ENCODE results near the gene JAK1.
"Not testable (repeated sequence)": the region's sequence is repeated elsewhere in the genome, so short reads cannot be mapped to it uniquely, and the experiment has no call there.

JAK1 gene

GRCh38 chr1:64948905-64949833 lies 17.2 kb downstream of the JAK1 start:
- no peak for DNase-seq (ENCODE audit: low read depth)

- no peak for DNase-seq (ENCODE audit: low read depth)
Observed at GRCh38 chr1:64948216-64948615, 18.1 kb downstream of the JAK1 start.

GRCh38 chr1:64946916-64947315 lies 19.4 kb downstream of the JAK1 start:
- DNase-seq (ENCODE audit: low read depth), result no peak

- no peak for DNase-seq (ENCODE audit: low read depth)
Observed at GRCh38 chr1:64944913-64945312, 21.4 kb downstream of the JAK1 start.

DNA sequence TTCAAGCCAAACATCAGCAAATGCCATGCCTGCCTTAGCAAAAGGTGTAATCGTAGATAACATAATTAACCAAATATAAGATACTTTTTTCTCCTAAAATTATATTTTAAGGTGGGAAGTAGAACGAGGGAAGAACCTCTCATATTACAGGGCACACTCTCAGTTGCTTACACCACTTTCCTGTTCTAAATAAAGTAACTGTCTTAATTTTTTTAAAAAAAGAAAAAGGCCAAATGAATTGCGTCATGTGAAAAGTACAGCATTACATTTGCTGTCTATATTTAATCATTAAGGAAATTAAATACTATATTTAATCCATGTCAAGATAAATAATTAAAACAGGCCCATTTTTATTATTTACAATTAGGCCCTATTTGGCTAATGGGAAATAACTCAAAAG lies 23.7 kb downstream of the JAK1 start:
- no peak for DNase-seq (ENCODE audit: low read depth)

- DNase-seq (ENCODE audit: low read depth), result no peak
Observed at GRCh38 chr1:64942118-64942517, 24.2 kb downstream of the JAK1 start.

DNA sequence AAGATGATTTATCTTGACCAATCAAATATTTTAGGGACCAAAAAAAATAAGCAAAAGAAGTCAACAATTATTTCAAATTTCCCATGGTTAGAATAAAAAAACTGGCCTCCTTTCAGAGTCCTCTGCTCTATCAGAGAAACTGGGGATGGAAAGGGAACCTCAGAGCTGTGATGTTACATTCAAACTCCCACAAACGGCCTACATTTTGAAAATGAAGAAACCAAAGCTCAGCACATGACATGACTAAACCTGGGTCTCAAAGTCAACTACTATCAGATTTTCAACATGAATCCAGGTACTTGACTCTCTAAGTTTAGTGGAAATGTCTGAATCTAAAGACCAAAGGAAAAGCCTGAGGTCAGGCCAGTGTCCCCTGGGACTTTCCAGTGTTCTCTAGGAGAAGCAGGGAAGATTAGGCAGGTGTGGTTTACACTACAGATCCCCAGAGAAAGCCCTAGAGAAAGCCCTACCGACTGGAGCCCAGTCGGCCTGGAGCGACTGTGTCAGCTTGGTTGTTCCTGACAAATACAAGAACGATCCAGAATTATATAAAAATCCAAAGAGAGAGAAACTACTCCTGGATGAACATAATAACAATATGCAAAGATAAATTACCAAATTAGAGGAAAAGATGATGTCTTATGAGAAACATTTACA lies 24.8 kb downstream of the JAK1 start:
- no peak for DNase-seq (ENCODE audit: low read depth)

GRCh38 chr1:64940025-64940424 lies 26.3 kb downstream of the JAK1 start:
- DNase-seq (ENCODE audit: low read depth), result no peak

- no peak for DNase-seq (ENCODE audit: low read depth)
Observed at GRCh38 chr1:64938991-64939390, 27.4 kb downstream of the JAK1 start.

- no peak for DNase-seq (ENCODE audit: low read depth)
Observed at GRCh38 chr1:64936956-64937355, 29.4 kb downstream of the JAK1 start.

DNA sequence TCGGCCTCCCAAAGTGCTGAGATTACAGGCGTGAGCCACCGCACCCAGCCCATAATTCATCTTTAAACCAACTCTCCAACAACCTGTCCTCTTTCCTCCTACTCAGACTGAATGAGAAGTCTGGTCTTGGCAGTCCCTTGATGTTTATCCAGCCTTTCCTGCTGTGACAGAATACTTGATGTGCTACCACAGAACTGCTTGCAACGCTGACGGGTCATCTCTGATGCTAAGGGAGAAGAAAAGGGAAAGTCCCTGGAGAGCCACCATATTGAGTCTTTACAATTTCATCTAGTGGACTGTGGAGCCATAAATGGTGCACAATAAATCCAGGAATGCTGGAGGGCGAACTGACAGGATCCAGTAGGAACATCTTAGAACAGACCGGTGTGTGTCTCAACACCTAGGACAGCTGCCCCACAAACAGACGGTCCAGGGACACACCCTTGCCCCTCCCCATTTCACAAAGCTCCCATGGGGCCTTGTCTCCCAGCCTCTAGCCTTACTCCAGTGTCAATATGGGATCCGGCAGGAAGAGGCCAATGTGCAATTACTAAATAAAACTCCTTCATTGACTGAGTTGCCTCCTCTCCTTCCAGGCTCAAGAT lies 30.7 kb downstream of the JAK1 start:
- DNase-seq (ENCODE audit: low read depth), result no peak

- DNase-seq (ENCODE audit: low read depth), result no peak
Observed at GRCh38 chr1:64934878-64935275, 31.5 kb downstream of the JAK1 start.

GRCh38 chr1:64934115-64934877 lies 32.1 kb downstream of the JAK1 start:
- DNase-seq (ENCODE audit: low read depth), result no peak

DNA sequence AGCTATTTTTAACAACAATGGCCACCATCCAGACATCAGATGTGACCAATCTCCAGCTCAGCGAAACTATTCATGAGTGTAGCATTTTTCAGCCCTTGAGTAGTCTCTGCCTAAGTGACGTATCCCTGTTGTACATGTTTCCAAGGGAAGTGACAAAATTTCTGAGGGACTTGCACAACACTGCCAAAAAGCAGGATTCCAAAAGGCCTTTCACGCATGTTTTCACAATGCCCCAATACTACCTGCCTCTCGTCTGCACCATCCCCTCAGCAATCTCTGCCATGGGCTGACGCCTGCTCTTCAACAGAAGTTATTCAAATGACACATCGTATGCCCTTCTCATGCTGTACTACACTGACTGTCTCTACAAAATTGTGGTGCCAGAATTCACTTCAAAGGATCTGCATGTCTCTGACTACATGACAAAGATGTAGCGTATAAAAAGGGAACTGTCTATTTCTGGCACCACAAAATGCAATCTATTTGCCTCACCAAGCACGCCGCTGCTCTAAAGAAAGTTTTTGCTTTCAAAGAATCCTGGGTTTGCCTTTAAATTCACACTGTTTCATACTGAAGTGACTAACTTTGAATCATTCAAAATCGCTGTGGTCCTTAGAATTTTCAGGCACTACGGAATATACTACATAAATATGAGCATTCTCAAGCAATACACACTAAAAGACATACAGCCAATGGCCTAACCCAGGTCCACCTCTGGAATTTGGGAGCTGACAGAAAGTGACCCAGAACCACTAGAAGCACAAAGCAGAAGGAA lies 32.9 kb downstream of the JAK1 start:
- no peak for DNase-seq (ENCODE audit: low read depth)

GRCh38 chr1:64932962-64933295 lies 33.4 kb downstream of the JAK1 start:
- no peak for DNase-seq (ENCODE audit: low read depth)

- not testable (repeated sequence) for DNase-seq (ENCODE audit: low read depth)
Observed at GRCh38 chr1:64930640-64931039, 35.7 kb downstream of the JAK1 start.

DNA sequence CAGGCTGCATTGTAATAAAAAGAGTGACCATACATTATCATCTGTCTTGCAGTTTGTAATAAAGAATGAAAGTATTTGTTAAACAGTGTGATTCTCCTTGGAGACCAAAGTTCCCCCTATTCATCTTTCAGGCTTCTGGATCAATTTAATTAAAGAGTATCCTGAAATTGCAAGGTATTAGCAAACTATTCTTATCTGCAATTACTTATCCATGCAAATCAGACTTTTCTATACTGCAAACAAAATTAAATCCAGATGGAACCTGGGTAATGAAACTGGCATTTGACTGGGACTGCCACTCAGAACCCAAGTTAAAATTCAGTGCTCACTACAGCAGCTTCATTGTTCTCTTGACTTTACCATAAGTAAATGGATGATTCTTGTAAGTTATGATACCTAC lies 37.1 kb downstream of the JAK1 start:
- no peak for DNase-seq (ENCODE audit: low read depth)

DNA sequence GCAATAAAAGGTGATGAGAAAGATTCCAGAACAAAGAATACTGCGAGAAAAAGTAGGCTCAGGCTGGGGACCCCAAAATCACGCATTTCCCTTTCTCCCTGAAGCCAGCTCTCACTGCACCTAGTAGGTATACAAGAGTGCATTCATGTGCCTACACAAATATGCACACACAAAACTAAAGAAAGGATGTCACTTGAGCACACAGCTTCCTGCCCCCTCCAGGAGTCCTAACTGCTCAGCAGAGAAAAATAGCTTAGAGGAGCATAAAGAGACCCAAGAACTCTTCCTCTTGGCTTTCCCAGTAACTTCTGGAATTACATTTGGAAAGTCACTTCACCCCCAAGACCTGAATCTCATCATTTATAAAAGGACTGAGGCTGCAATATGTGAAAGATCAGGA lies 38.0 kb downstream of the JAK1 start:
- no peak for DNase-seq (ENCODE audit: low read depth)

DNA sequence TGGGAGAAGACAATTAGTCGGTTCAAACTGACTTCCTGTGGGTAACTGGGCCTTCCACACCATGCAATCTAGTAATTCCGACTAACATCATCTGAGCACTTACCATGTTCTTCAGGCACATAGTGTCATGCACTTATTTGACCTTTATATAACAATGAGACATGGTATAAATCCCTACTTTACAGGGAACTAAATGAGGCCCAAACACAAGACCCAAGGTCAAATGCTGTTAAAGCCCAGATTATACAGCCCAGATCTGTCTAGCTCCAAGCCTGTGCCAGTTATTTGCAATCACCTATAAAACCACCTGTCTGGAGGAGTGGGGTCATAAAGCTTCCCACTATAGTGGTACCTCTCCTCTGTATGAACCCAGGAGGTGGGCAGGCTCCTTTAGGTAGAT lies 40.8 kb downstream of the JAK1 start:
- no peak for DNase-seq (ENCODE audit: low read depth)

GRCh38 chr1:64923294-64923718 lies 43.0 kb downstream of the JAK1 start:
- DNase-seq (ENCODE audit: low read depth), result no peak

DNA sequence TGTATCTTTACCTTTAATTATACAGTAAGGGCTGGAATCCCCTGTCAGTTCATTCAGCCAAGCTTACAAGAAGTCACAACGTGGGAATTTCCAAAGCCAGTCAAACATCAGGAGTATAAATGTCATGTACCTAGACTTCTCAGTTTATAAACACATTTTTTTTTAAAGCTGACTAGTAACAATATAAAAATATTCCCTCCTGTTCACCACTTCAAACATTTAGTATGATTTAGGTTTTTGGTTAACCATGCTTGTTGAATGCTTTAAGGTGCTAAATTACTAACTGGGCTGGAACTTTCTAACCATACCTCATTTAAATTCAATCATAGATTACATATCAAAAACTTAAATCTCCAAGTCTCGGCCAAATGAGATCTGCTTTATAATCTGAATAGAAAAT lies 44.0 kb downstream of the JAK1 start:
- no peak for DNase-seq (ENCODE audit: low read depth)

- DNase-seq (ENCODE audit: low read depth), result no peak
Observed at GRCh38 chr1:64921771-64922170, 44.6 kb downstream of the JAK1 start.

Measured in stimulated activated CD8-positive, alpha-beta memory T cell treated with anti-CD3 and anti-CD28 coated beads, Interleukin-12 subunit alpha, Interleukin-12 subunit beta, amount 100 ng/mL, for 4 hours (primary cell).